Gastroesophageal sphincter (tissue), 3 donors: Measurements from ENCODE around the gene ANO4.

Experiments
- CTCF ChIP-seq, 4 experiments: fragments of 200-600 bp in 2 of 4; fragments of 450-650 bp in 2 of 4; sonication (generic) in 1 of 4; IDR thresholded peaks; one replicate each; pipeline ENCODE4 v1.5.1; 2017 to 2019; ENCODE audit warnings: antibody characterized with exemption in 4 of 4, mild to moderate bottlenecking in 2 of 4, moderate library complexity in 2 of 4
- POLR2A ChIP-seq, 2 donors: fragments of 450-650 bp; IDR thresholded peaks; one replicate each; pipeline ENCODE4 v1.6.1; 2017; ENCODE audit warnings: antibody characterized with exemption in 2 of 2, mild to moderate bottlenecking in 2 of 2, moderate library complexity in 1 of 2
- POLR2AphosphoS5 ChIP-seq: sonication (generic); formaldehyde crosslinking; IDR thresholded peaks from one replicate; pipeline ENCODE4 v1.6.1; 2017; ENCODE audit warnings: antibody characterized with exemption

GRCh38 chr12:100758083-100758482 is 36.5 kb upstream of the ANO4 start:
- no peak for TF ChIP-seq CTCF (IDR thresholded peaks at IDR 0.05)
- no peak for TF ChIP-seq POLR2AphosphoS5
- TF ChIP-seq POLR2A (IDR thresholded peaks at IDR 0.05), result no peak
